ENCODE results near the gene TLX3.
"Not testable (repeated sequence)": the region's sequence is repeated elsewhere in the genome, so short reads cannot be mapped to it uniquely, and the experiment has no call there.

TLX3 gene

GRCh38 chr5:171308453-171309275, at the start of gene TLX3:
Gene TLX3 (plus strand): TSS chr5:171309248. CDS start chr5:171309366, 118 bp downstream.
- DNase-seq (ENCODE audit: low read depth in 2 of 3, low spot score in 2 of 3) = no peak

- no peak for DNase-seq (ENCODE audit: low read depth in 2 of 3, low spot score in 2 of 3)
Measured at GRCh38 chr5:171261361-171261760, 47.7 kb upstream of the TLX3 start.

GRCh38 chr5:171261904-171262303, 47.1 kb upstream of the TLX3 start:
- no peak for DNase-seq (ENCODE audit: low read depth in 2 of 3, low spot score in 2 of 3)

GRCh38 chr5:171263181-171263580, 45.9 kb upstream of the TLX3 start:
- no peak for DNase-seq (ENCODE audit: low read depth in 2 of 3, low spot score in 2 of 3)

- no peak for DNase-seq (ENCODE audit: low read depth in 2 of 3, low spot score in 2 of 3)
Measured at GRCh38 chr5:171264843-171265242, 44.2 kb upstream of the TLX3 start.

- DNase-seq (ENCODE audit: low read depth in 2 of 3, low spot score in 2 of 3) = no peak
Measured at GRCh38 chr5:171268700-171269620, 40.1 kb upstream of the TLX3 start.

- no peak for DNase-seq (ENCODE audit: low read depth in 2 of 3, low spot score in 2 of 3)
Measured at GRCh38 chr5:171269717-171270116, 39.3 kb upstream of the TLX3 start.

GRCh38 chr5:171270136-171270535, 38.9 kb upstream of the TLX3 start:
- no peak for DNase-seq (ENCODE audit: low read depth in 2 of 3, low spot score in 2 of 3)

GRCh38 chr5:171271798-171272197, 37.2 kb upstream of the TLX3 start:
- no peak for DNase-seq (ENCODE audit: low read depth in 2 of 3, low spot score in 2 of 3)

- no peak for DNase-seq (ENCODE audit: low read depth in 2 of 3, low spot score in 2 of 3)
Measured at GRCh38 chr5:171272996-171273970, 35.8 kb upstream of the TLX3 start.

- no peak for DNase-seq (ENCODE audit: low read depth in 2 of 3, low spot score in 2 of 3)
Measured at GRCh38 chr5:171275841-171276544, 33.1 kb upstream of the TLX3 start.

- no peak for DNase-seq (ENCODE audit: low read depth in 2 of 3, low spot score in 2 of 3)
Measured at GRCh38 chr5:171283753-171284152, 25.3 kb upstream of the TLX3 start.

- DNase-seq (ENCODE audit: low read depth in 2 of 3, low spot score in 2 of 3) = no peak
Measured at GRCh38 chr5:171285465-171285864, 23.6 kb upstream of the TLX3 start.

- no peak for DNase-seq (ENCODE audit: low read depth in 2 of 3, low spot score in 2 of 3)
Measured at GRCh38 chr5:171288066-171288465, 21.0 kb upstream of the TLX3 start.

GRCh38 chr5:171291371-171291770, 17.7 kb upstream of the TLX3 start:
- no peak for DNase-seq (ENCODE audit: low read depth in 2 of 3, low spot score in 2 of 3)

GRCh38 chr5:171295299-171295698, 13.7 kb upstream of the TLX3 start:
- DNase-seq (ENCODE audit: low read depth in 2 of 3, low spot score in 2 of 3) = no peak

GRCh38 chr5:171295801-171296200, 13.2 kb upstream of the TLX3 start:
- DNase-seq (ENCODE audit: low read depth in 2 of 3, low spot score in 2 of 3) = no peak

GRCh38 chr5:171297941-171298340, 11.1 kb upstream of the TLX3 start:
- DNase-seq (ENCODE audit: low read depth in 2 of 3, low spot score in 2 of 3) = not testable (repeated sequence)

- DNase-seq (ENCODE audit: low read depth in 2 of 3, low spot score in 2 of 3) = no peak
Measured at GRCh38 chr5:171299228-171299627, 9.8 kb upstream of the TLX3 start.

- DNase-seq (ENCODE audit: low read depth in 2 of 3, low spot score in 2 of 3) = no peak
Measured at GRCh38 chr5:171299851-171300250, 9.2 kb upstream of the TLX3 start.
